ENCODE results near the gene C10orf88. TPM values are rescaled to one million over a fixed set of nuclear protein-coding genes. Genes with fewer than 3 reads are reported as not detected.

C10orf88 gene
- total and polyA plus RNA-seq, 9 of the 15 experiments (the other 6 are each of a cell fraction or from before 2014, with no cell fraction given): 2.5 to 9.6 (median 7.5) TPM

DNA sequence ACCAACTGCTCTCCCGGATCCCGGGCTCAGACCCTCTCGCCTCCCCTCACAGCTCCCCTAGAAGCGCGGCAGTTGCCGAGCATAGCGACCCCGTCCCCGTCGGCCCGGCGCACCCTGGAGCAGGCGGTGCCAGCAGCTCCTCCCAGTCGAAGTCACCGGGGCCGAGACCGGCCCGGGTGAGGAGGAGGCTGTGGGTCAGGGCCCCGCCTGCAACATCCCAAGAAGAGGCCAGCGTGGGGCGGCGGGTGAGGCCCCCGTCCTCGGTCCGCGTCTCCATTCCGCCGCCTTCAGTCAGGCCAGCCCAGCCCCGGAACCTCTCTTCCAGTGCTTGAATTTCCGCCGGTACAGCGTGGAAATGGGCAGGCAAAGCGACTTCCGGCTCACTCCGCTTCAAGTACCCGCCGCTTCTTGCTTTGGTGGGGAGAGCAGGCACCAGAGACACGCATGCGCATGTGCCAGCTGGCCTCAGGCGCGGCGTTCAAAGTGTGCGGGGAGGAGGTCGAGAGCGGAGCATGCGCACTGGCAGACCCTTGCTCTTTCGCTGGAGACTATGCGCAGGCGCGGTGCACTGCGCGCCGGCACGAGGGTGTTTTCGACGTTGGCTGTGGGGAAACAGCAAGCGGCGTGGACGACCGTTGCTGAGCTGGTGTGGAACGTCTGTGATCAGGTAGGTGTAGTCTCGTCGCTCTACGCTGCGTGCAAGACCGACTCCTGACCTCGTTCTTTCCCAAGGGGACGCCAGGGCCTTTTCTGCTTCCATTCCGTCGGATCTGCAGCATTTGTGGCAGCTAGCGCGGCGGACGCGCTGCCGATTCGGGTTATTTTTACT is at the start of gene C10orf88 (continued):
- 0 out of 2 replicates have a peak, but pooled peaks have one; percentile 13 for TF ChIP-seq SOX6 (IDR thresholded peaks at IDR 0.05)
- TF ChIP-seq, protein P1, sequence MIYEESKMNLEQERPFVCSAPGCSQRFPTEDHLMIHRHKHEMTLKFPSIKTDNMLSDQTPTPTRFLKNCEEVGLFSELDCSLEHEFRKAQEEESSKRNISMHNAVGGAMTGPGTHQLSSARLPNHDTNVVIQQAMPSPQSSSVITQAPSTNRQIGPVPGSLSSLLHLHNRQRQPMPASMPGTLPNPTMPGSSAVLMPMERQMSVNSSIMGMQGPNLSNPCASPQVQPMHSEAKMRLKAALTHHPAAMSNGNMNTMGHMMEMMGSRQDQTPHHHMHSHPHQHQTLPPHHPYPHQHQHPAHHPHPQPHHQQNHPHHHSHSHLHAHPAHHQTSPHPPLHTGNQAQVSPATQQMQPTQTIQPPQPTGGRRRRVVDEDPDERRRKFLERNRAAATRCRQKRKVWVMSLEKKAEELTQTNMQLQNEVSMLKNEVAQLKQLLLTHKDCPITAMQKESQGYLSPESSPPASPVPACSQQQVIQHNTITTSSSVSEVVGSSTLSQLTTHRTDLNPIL (CRISPR knock-in tag; IDR thresholded peaks at IDR 0.05): no peak
- TF ChIP-seq JUN (IDR thresholded peaks at IDR 0.05; ENCODE audit: borderline replicate concordance, low read depth, low read length): 0 out of 2 replicates have a peak, but pooled peaks have one; percentile 51
- TF ChIP-seq JUN (CRISPR knock-in tag; IDR thresholded peaks at IDR 0.05; ENCODE audit: borderline replicate concordance): no peak
- TF ChIP-seq, protein P2, sequence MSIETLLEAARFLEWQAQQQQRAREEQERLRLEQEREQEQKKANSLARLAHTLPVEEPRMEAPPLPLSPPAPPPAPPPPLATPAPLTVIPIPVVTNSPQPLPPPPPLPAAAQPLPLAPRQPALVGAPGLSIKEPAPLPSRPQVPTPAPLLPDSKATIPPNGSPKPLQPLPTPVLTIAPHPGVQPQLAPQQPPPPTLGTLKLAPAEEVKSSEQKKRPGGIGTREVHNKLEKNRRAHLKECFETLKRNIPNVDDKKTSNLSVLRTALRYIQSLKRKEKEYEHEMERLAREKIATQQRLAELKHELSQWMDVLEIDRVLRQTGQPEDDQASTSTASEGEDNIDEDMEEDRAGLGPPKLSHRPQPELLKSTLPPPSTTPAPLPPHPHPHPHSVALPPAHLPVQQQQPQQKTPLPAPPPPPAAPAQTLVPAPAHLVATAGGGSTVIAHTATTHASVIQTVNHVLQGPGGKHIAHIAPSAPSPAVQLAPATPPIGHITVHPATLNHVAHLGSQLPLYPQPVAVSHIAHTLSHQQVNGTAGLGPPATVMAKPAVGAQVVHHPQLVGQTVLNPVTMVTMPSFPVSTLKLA (conservative IDR thresholded peaks at IDR 0.05): peak; percentile 67 to 79
- TF ChIP-seq, protein P3, sequence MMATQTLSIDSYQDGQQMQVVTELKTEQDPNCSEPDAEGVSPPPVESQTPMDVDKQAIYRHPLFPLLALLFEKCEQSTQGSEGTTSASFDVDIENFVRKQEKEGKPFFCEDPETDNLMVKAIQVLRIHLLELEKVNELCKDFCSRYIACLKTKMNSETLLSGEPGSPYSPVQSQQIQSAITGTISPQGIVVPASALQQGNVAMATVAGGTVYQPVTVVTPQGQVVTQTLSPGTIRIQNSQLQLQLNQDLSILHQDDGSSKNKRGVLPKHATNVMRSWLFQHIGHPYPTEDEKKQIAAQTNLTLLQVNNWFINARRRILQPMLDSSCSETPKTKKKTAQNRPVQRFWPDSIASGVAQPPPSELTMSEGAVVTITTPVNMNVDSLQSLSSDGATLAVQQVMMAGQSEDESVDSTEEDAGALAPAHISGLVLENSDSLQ (IDR thresholded peaks at IDR 0.05): peak; percentile 36; the same call in 1 of the 2 replicates
- peak; percentile 69 for TF ChIP-seq SUPT5H (IDR thresholded peaks at IDR 0.05)
- peak; percentile 80 for TF ChIP-seq POU5F1 (IDR thresholded peaks at IDR 0.05; ENCODE audit: borderline replicate concordance, low read depth, low read length, partially characterized antibody)
- peak; percentile 82 for TF ChIP-seq KAT7 (CRISPR knock-in tag; IDR thresholded peaks at IDR 0.05; ENCODE audit: borderline replicate concordance)
- TF ChIP-seq TOE1 (IDR thresholded peaks at IDR 0.05; ENCODE audit: borderline replicate concordance): peak; percentile 70; the same call in 1 of the 2 replicates
- no peak for TF ChIP-seq TOE1 (CRISPR knock-in tag; IDR thresholded peaks at IDR 0.05; ENCODE audit: borderline replicate concordance, low read depth)
- TF ChIP-seq GABPB1 (CRISPR knock-in tag; IDR thresholded peaks at IDR 0.05): peak; percentile 99
- 0 out of 2 replicates have a peak, but pooled peaks have one; percentile 24 for TF ChIP-seq ZNF232 (CRISPR knock-in tag; IDR thresholded peaks at IDR 0.05)
- TF ChIP-seq RCOR1 (IDR thresholded peaks at IDR 0.05; ENCODE audit: borderline replicate concordance in 1 of 2, low read depth in 2 of 2, low read length in 2 of 2): peak in 1 of 2 experiments; percentile 39; a peak in 1 of 4 replicates
- 0 out of 2 replicates have a peak, but pooled peaks have one; percentile 14 for TF ChIP-seq ZNF644 (tag; IDR thresholded peaks at IDR 0.05; ENCODE audit: low read depth)
- peak; percentile 40; the same call in 1 of the 2 replicates for TF ChIP-seq SMAD4 (CRISPR knock-in tag; conservative IDR thresholded peaks at IDR 0.05)
- 0 out of 2 replicates have a peak, but pooled peaks have one; percentile 25 for TF ChIP-seq XRCC5 (IDR thresholded peaks at IDR 0.05; ENCODE audit: low read depth, low read length)
- TF ChIP-seq, protein P4, sequence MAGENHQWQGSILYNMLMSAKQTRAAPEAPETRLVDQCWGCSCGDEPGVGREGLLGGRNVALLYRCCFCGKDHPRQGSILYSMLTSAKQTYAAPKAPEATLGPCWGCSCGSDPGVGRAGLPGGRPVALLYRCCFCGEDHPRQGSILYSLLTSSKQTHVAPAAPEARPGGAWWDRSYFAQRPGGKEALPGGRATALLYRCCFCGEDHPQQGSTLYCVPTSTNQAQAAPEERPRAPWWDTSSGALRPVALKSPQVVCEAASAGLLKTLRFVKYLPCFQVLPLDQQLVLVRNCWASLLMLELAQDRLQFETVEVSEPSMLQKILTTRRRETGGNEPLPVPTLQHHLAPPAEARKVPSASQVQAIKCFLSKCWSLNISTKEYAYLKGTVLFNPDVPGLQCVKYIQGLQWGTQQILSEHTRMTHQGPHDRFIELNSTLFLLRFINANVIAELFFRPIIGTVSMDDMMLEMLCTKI (IDR thresholded peaks at IDR 0.05; ENCODE audit: partially characterized antibody): no peak
- TF ChIP-seq C11orf30 (IDR thresholded peaks at IDR 0.05; ENCODE audit: low read depth): peak; percentile 80
- peak in 1 of 2 experiments; percentile 49; a peak in 1 of 4 replicates for TF ChIP-seq HDAC1 (IDR thresholded peaks at IDR 0.05)
- TF ChIP-seq THRAP3 (IDR thresholded peaks at IDR 0.05; ENCODE audit: borderline replicate concordance): no peak
- peak in 1 of 2 experiments; percentile 45; a peak in 2 of 4 replicates for TF ChIP-seq FOXK2 (conservative IDR thresholded peaks at IDR 0.05 in 1 of 2, IDR thresholded peaks at IDR 0.05 in 1 of 2; ENCODE audit: low read depth in 2 of 2)
